Measurements from ENCODE around the gene PDE6D. TPM values are rescaled to one million over a fixed set of nuclear protein-coding genes. Genes with fewer than 3 reads are reported as not detected.

The PDE6D gene
- total RNA-seq, 1 donor from 2014 or later = 38.8 TPM

GRCh38 chr2:231718799-231719198 lies 62.3 kb downstream of the PDE6D start:
- Mint-ChIP-seq H3K9me3 (no peaks in the 10 kb centered on the region), H3K4me1 (peaks cover 31% of the 10 kb centered on the region), H3K27ac (ENCODE audit: unreplicated experiment) (no peak overlapping the region), H3K36me3 (ENCODE audit: low read depth) (peaks cover 11% of the 10 kb centered on the region), H3K4me3 (peak overlapping the region; percentile 74), H3K27me3 (ENCODE audit: low read depth) (peaks cover 30% of the 10 kb centered on the region)
- DNase-seq (ENCODE audit: low read depth, low spot score) = no peak
- TF ChIP-seq CTCF (conservative IDR thresholded peaks at IDR 0.05) = no peak

- TF ChIP-seq CTCF (conservative IDR thresholded peaks at IDR 0.05) = no peak
- H3K4me3 Mint-ChIP-seq = peak overlapping the region; percentile 91
- H3K27me3 Mint-ChIP-seq (ENCODE audit: low read depth) = peaks cover 38% of the 10 kb centered on the region
- peaks cover 18% of the 10 kb centered on the region for H3K36me3 Mint-ChIP-seq (ENCODE audit: low read depth)
- no peaks in the 10 kb centered on the region for H3K9me3 Mint-ChIP-seq
- peaks cover 39% of the 10 kb centered on the region for H3K4me1 Mint-ChIP-seq
- no peak for DNase-seq (ENCODE audit: low read depth, low spot score)
- H3K27ac Mint-ChIP-seq (ENCODE audit: unreplicated experiment) = peak overlapping the region; percentile 84
These were observed 63.6 kb downstream of the PDE6D start for GRCh38 chr2:231717281-231718171.

- Mint-ChIP-seq H3K27me3 (ENCODE audit: low read depth) (peaks cover 45% of the 10 kb centered on the region), H3K27ac (ENCODE audit: unreplicated experiment) (no peak overlapping the region), H3K9me3 (no peaks in the 10 kb centered on the region), H3K4me3 (peak overlapping the region; percentile 91), H3K4me1 (peaks cover 47% of the 10 kb centered on the region), H3K36me3 (ENCODE audit: low read depth) (peaks cover 25% of the 10 kb centered on the region)
- DNase-seq (ENCODE audit: low read depth, low spot score) = no peak
- TF ChIP-seq CTCF (conservative IDR thresholded peaks at IDR 0.05) = no peak
These were observed 64.3 kb downstream of the PDE6D start for GRCh38 chr2:231716666-231717280.

- H3K27ac Mint-ChIP-seq (ENCODE audit: unreplicated experiment) = peak overlapping the region; percentile 1
- peaks cover 52% of the 10 kb centered on the region for H3K27me3 Mint-ChIP-seq (ENCODE audit: low read depth)
- H3K9me3 Mint-ChIP-seq = no peaks in the 10 kb centered on the region
- no peak for TF ChIP-seq CTCF (conservative IDR thresholded peaks at IDR 0.05)
- no peak for DNase-seq (ENCODE audit: low read depth, low spot score)
- H3K4me1 Mint-ChIP-seq = peaks cover 54% of the 10 kb centered on the region
- H3K36me3 Mint-ChIP-seq (ENCODE audit: low read depth) = peaks cover 31% of the 10 kb centered on the region
- peak overlapping the region; percentile 91 for H3K4me3 Mint-ChIP-seq
These were observed 65.0 kb downstream of the PDE6D start for GRCh38 chr2:231715988-231716616.

- peak overlapping the region; percentile 91 for H3K4me3 Mint-ChIP-seq
- no peak overlapping the region for H3K27ac Mint-ChIP-seq (ENCODE audit: unreplicated experiment)
- no peak for TF ChIP-seq CTCF (conservative IDR thresholded peaks at IDR 0.05)
- H3K36me3 Mint-ChIP-seq (ENCODE audit: low read depth) = peaks cover 35% of the 10 kb centered on the region
- peaks cover 56% of the 10 kb centered on the region for H3K27me3 Mint-ChIP-seq (ENCODE audit: low read depth)
- no peaks in the 10 kb centered on the region for H3K9me3 Mint-ChIP-seq
- peaks cover 57% of the 10 kb centered on the region for H3K4me1 Mint-ChIP-seq
- DNase-seq (ENCODE audit: low read depth, low spot score) = no peak
These were observed 65.6 kb downstream of the PDE6D start for GRCh38 chr2:231715499-231715837.

Measured in neural crest cell (in vitro differentiated cells).